GM21529 (cell line): ENCODE results near the gene SHMT1.
"Not testable (repeated sequence)": the region's sequence is repeated elsewhere in the genome, so short reads cannot be mapped to it uniquely, and the experiment has no call there.

ENCODE experiments used
- ATAC-seq: cut with Tn5 transposase; IDR thresholded peaks from one replicate; pipeline ENCODE4 v1.9.1; 2021; ENCODE audit not compliant: unreplicated experiment

Gene SHMT1

DNA sequence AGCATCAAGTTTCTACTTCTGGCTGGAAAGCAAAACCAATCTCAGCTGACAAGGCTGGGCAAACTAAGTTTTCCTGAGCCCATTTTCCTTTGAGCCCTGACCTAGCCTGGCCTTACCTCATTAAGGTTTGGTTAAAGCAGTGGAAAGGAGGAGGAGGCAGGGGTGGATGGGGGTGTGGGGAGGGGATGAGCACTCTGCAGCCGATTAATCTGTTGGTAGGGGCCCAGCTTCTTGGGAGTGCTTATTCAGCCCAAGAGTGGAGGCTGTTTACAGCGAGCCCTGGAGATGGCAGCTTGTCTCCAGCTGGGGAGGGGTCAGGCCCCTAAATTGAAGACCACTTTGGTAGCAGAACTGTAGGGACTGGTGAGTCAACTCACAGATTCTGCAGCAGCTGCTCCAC lies 36.3 kb downstream of the SHMT1 start:
- no peak for ATAC-seq

- no peak for ATAC-seq
Measured at GRCh38 chr17:18326572-18326971, 36.8 kb downstream of the SHMT1 start.

DNA sequence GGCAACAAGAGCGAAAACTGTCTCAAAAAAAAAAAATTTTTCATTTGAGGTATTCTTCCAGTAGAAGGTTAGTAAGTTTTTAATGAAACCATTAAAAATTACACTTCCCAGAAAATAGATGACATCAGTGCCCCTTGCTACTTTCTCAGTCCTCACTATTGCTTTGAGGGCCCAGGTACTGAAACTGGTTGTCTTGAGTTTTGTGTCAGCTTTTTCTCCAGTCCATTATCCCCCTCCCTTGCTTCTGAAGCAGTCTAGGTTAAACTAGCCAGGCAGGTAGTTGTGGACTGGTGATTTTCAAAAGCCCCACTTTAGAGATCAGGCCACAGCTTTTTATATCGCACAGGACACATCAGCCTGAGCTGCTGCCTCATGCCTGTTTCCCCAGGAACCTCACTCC lies 37.3 kb downstream of the SHMT1 start:
- no peak for ATAC-seq

GRCh38 chr17:18324140-18325050 lies 39.0 kb downstream of the SHMT1 start:
- ATAC-seq = no peak

DNA sequence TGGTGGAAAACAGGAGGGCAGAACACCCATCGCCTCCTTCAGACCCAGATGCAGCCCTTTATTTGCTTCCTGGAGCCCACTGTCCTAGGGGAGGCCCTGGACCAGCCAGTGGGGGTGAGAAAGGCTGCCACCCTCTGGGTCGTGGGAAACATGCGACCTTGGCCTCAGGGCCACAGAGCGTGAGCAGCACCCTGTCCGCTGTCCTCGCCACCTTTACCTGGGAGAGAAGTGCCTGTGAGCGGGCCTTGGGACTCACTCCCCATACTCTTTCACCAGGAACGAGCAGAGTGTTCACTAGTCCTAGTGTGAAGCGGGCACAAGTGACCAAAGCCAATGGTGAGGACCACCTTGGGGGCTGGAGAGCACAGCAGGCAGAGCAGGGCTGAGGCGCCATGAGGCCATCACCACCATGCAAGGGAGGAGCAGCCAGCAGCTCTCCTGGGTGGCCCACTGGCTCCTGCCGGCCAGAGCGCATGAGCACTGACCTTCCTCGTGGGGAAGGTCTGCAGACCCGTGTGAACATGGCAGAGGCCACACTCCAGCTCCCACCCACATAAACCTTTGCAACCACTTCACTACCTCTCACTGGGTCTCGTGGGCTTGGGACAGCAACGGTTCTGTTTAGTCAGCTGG lies 39.7 kb downstream of the SHMT1 start:
- no peak for ATAC-seq

DNA sequence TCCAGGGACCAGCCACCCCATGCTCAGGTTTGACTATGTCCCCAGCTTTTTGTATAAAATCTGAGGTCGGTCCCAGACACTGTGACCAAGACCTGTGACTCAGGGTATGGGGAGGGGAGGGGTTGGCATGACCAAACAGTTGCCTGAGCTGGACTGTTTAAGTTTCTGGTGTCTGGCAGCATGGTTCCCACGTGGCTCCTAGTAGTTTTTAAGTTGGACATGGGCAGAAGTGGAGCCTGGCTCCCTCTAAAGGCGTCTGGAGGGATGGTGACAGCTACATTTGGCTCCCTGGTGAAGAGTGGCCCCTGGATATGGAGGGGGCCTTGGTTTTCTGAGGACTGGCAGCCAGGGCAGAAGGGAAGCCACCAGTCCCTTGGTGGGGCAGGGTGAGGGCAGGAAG lies 40.3 kb downstream of the SHMT1 start:
- ATAC-seq = no peak

DNA sequence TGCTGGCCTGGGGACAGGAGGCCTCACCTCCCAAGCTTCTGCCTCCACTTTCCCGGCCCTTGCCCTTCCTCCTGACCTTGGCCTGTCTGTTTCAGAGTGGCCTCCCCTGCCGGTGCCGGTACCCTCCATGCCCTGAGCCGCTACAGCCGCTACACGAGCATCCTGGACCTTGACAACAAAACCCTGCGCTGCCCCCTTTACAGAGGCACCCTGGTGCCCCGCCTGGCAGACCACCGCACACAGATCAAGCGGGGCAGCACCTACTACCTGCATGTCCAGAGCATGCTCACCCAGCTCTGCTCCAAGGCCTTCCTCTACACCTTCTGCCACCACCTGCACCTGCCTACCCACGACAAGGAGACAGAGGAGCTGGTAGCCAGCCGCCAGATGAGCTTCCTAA lies 40.8 kb downstream of the SHMT1 start:
- ATAC-seq = no peak

DNA sequence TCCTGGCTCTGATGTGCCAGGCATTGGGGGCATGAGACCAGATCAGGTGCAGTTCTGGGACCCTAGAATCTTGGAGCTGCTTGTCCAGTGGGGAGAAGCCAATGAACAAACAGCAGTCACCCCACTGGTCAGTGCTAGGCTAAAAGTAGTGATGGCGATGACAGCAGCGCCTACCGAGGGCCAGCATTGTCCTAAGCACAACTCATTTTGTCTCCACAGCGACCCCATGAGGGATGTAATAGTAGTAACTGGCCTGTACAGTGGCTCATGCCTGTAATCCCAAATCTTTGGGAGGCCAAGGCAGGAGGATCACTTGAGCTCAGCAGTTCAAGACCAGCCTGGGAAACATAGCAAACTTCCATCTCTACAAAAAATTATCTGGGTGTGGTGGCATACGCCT lies 42.0 kb downstream of the SHMT1 start:
- no peak for ATAC-seq

DNA sequence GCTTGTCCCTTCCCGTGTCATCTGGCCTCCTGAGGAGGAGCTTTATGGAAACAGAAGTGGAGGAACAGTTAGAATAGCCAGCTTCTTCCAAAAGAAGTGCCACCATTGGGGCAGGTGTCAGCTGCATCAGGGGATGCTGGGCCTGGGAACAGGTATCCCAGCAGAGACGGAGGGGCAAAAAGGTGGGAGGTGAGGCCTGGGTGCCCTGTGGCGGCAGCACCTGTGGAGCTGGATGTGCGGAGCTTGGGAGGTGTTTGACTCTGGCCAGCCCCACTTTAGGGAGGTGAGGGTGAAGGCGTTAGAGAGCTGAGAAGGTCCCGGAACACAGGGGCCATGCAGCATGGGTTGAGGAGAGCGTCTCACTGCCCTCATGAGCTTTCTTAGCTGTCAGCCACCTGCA lies 43.0 kb downstream of the SHMT1 start:
- no peak for ATAC-seq

DNA sequence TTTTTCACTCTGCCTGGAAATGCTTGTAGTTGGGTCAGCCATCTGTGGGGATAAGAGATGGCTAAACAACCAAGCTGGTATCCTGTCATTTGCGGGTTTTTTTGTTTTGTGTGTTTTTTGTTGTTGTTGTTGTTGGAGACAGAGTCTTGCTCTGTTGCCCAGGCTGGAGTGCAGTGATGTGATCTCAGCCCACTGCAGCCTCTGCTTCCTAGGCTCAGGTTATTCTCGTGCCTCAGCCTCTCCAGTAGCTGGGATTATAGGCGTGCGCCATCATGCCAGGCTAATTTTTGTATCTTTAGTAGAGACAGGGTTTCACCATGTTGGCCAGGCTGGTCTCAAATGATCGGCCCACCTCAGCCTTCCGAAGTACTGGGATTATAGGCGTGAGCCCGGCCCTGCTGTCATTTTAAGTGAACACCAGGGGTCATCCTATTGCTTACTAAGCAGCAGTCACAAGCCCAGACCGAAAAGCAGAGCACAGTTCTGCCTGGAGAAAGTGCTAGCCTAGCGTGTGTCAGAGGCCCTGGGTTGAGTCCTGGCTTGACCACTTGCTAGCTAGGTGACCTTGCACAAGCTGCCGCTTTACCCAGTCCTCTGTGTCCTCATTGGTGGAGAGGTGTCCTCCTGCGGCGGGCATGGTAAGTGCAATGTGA lies 43.6 kb downstream of the SHMT1 start:
- ATAC-seq = no peak

GRCh38 chr17:18318771-18319450 lies 44.4 kb downstream of the SHMT1 start:
- ATAC-seq = no peak

DNA sequence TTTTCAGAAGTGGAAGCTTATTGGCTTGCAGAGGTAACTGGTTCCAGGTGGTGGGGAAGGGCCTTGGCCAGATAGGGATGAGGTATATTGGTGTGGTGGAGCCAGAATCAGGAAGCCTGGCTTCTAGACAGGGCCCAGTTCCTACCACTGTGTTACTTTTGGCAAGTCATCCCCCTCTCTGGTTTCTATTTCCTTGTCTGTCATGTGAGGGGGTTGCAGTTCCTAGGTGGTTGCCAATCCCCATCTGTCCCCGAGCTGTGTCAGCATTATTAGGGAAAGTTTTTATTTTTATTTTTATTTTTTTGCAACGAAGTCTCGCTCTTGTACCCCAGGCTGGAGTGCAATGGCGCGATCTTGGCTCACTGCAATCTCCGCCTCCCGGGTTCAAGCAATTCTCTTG lies 45.2 kb downstream of the SHMT1 start:
- ATAC-seq = no peak

DNA sequence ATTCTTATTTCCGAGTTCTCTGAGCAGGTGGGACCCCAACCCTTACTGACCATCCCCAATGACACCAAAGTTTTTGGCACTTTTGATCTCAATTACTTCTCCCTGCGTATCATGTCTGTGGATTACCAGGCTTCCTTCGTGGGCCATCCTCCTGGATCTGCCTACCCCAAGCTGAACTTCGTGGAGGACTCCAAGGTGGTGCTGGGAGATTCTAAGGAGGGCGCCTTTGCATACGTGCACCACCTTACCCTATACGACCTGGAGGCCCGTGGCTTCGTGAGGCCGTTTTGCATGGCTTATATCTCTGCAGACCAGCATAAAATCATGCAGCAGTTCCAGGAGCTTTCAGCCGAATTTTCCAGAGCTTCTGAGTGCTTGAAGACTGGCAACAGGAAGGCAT lies 47.4 kb downstream of the SHMT1 start:
- no peak for ATAC-seq

DNA sequence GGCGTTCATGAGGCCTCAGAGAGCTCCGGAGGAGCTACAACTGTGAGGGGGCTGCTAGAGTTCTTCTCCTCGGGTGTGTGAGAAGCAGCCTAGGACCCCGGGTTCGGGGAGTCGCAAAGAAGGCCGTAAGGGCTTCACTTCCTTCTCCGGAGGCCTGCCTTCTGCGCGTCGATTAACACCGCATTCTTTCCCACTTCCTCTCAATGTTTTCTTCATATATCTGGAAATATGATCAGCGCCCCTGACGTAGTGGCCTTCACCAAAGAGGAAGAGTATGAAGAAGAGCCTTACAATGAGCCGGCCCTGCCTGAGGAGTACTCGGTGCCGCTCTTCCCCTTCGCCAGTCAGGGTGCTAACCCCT lies 47.8 kb downstream of the SHMT1 start:
- ATAC-seq = no peak

DNA sequence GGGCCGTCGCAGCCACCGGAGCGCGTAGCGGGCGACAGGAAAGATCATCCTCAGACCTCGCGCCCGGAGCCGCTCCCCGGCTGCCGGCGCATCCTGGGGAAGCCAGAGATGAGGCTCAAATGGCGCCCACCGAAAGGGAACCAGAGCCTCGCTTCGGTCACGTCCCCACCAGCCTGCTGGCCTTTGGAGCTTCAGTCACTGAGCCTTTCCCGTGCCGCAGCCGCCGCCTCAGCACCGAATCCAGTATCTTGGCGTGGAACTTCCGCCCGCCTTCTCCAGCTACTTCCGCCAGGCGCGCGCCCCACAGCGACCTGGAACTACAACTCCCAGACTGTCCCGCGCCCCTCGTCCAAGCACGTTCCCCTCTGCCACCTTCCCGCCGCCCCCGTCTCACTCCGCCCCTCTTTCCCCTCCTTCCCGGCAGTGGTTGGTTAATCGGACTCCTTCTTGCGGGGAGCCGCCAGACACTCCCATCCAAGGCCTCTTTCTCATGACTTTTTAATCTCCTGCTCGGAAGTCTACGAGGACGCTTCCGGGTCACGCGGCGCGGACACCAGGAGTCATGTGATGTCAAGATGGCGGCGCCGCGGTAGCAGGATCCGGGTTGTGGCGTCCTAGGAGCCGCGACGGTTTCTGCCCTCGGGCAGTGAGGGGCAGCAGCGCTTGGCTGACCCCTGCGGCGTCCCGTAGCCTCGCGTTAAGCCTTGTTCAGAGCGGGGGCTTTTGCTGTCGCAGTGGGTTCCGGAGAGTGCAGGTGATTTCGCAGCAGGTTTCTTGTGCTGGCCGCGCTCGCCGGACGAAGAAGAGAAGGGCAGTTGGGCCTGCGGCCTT lies 48.4 kb downstream of the SHMT1 start, which contains the start of the genes SMCR8 and TOP3A:
TSS of gene SMCR8 (plus strand) at position 563 of the 831 bp plus-strand sequence. CDS start 497 bp downstream, outside the sequence.
TSS of gene TOP3A (minus strand) at position 264 of the 831 bp plus-strand sequence. CDS start at position 48, 216 bp downstream.
- peak; percentile 78 for ATAC-seq

DNA sequence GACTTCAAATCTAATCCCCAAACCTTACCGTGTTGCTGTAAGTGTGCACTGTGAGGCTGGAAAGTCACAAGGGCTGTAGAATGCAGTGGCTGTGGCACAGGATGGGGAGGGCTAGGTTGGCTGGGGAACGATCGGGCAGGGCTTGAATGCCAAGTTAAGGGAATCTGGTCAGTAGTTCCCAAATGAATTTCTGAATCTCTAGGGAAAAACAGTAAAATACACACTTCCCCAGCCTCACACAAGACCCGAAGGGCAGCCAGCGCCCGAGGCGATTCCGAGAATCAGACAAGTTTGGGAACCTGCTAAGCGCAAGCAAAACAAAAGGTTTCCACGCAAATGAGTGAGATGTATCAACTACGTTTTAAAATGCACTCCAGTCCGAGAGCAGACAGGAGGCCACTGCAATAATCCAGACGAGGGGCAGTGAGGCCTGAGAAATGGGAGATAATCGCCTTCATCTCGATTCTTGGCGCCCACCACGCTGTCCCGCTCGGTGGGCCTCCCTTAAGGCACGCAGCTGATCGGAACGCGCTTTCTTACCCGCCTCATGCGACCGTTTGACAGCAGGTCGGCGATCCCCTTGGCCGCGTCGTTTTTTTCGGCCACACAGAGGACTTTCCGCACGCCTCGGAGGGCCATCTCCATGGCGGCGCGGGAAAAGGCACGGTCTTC lies 49.2 kb downstream of the SHMT1 start:
- ATAC-seq = peak; percentile 25

DNA sequence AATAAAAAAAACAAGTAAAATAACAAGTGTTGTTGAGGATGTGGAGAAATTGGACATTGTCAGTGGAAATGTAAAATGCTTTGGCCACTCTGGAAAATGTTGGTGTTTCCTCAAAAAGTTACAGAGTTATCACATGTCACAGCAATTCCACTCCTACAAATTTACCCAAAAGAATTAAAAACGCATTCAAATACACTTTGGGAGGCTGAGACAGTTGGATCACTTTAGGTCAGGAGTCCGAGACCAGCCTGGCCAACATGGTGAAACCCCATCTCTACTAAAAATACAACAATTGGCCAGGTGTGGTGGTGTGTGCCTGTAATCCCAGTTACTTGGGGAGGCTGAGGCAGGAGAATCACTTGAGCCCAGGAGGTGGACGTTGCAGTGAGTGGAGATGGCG lies 54.1 kb downstream of the SHMT1 start:
- no peak for ATAC-seq

DNA sequence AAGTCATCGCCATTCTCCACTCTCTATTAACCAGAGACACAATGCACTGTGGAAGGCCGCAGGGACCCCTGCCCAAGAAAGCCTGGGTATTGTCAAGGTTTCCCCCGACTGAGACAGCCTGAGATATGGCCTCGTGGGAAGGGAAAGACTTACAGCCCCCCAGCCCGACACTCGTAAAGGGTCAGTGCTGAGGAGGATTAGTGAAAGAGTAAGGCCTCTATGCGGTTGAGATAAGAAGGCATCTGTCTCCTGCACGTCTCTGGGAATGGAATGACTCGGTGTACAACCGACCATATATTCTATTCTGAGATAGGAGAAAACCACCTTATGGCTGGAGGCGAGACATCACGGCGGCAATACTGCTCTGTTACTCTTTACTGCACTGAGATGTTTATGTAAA lies 60.1 kb downstream of the SHMT1 start:
- ATAC-seq = not testable (repeated sequence)

- no peak for ATAC-seq
Measured at GRCh38 chr17:18300725-18301480, 62.4 kb downstream of the SHMT1 start.
